ENCODE results near the gene CADPS.

- TF ChIP-seq GATA2 (IDR thresholded peaks at IDR 0.05; ENCODE audit: low read depth, low read length) = no peak
- TF ChIP-seq GATA3 (IDR thresholded peaks at IDR 0.05; ENCODE audit: low read depth, low read length) = no peak
Measured at GRCh38 chr3:62363275-62363674, 511.9 kb downstream of the CADPS start.

Measured in SH-SY5Y (cell line).